Camera-type eye (tissue), 1 donor: ENCODE measurements around the gene KIF11. TPM values are rescaled to one million over a fixed set of nuclear protein-coding genes. Genes with fewer than 3 reads are reported as not detected.

ENCODE experiments used
- total RNA-seq: library from RNA; depleted of rRNA; stranded (reverse); fragments of >200 nt; gene quantifications from one replicate; pipeline ENCODE4 v1.2.3, GENCODE V29; 2014

Gene KIF11
- 14.8 TPM for total RNA-seq

GRCh38 chr10:92592761-92593618 is at the start of gene KIF11:
Gene KIF11 (plus strand): TSS chr10:92593130. CDS start chr10:92593376, 246 bp downstream.

GRCh38 chr10:92573798-92574547 is 19.0 kb upstream of the KIF11 start, which contains the start of gene IDE:
Gene IDE (minus strand): TSS chr10:92574093. CDS start chr10:92574019, 74 bp downstream.

GRCh38 chr10:92689663-92690210 is 96.8 kb downstream of the KIF11 start, which contains the start of gene HHEX:
Gene HHEX (plus strand): TSS chr10:92689955. CDS start chr10:92689987, 32 bp downstream.

Other genes with a start within 250 kb of the KIF11 start
- 27.8 TPM for gene IDE, start 19.0 kb upstream of the KIF11 start, total RNA-seq
- gene HHEX, start 96.8 kb downstream of the KIF11 start, total RNA-seq, result 2.9 TPM